Breast epithelium (tissue), 4 donors: ENCODE data around the gene ITPRIPL1. TPM values are rescaled to one million over a fixed set of nuclear protein-coding genes. Genes with fewer than 3 reads are reported as not detected.

ENCODE experiments used
- DNase-seq, 2 donors: peaks; one replicate each; pipeline ENCODE4 v3.0.0-alpha.2; 2019; ENCODE audit warnings: low spot score in 2 of 2
- H3K27ac ChIP-seq, 2 donors: fragments of 200-600 bp; sonication (generic) in 1 of 2; one replicate each; pipeline ENCODE4 v1.5.1; 2016 to 2019; ENCODE audit warnings: mild to moderate bottlenecking in 1 of 2
- H3K27me3 ChIP-seq, 2 donors: fragments of 200-600 bp; sonication (generic) in 1 of 2; one replicate each; pipeline versions ENCODE4 v1.5.1 to v1.6.0; 2017 to 2019; ENCODE audit warnings: control low read depth in 1 of 2, mild to moderate bottlenecking in 1 of 2
- H3K36me3 ChIP-seq: fragments of 200-600 bp; one replicate; pipeline ENCODE4 v1.5.1; 2019
- H3K4me1 ChIP-seq, 2 donors: fragments of 200-600 bp; sonication (generic); one replicate each; pipeline ENCODE4 v1.5.1; 2016 to 2019; ENCODE audit warnings: control low read depth in 1 of 2
- H3K4me3 ChIP-seq, 3 donors: fragments of 200-600 bp; sonication (generic); 1 replicate in 2 of 3; 2 replicates in 1 of 3; pipeline ENCODE4 v1.5.1; 2016 to 2019; ENCODE audit warnings: mild to moderate bottlenecking in 3 of 3, moderate library complexity in 2 of 3
- H3K9me3 ChIP-seq, 2 donors: fragments of 200-600 bp; sonication (generic) in 1 of 2; one replicate each; pipeline ENCODE4 v1.5.1; 2016 to 2019; ENCODE audit warnings: control low read depth in 1 of 2
- CTCF ChIP-seq, 3 donors: fragments of 450-650 bp; IDR thresholded peaks; one replicate each; pipeline ENCODE4 v1.5.1; 2016 to 2017; ENCODE audit warnings: antibody characterized with exemption in 3 of 3, mild to moderate bottlenecking in 3 of 3, moderate library complexity in 3 of 3
- POLR2A ChIP-seq: fragments of 450-650 bp; IDR thresholded peaks from one replicate; pipeline ENCODE4 v1.6.1; 2016; ENCODE audit warnings: antibody characterized with exemption, mild to moderate bottlenecking, moderate library complexity
- POLR2AphosphoS5 ChIP-seq, 3 donors: sonication (generic); formaldehyde crosslinking; IDR thresholded peaks; one replicate each; pipeline ENCODE4 v1.6.1; 2017; ENCODE audit warnings: antibody characterized with exemption in 3 of 3
- intact Hi-C: fragments of 100-400 bp; cut with DNase I; formaldehyde crosslinking; loops from one replicate; pipeline ENCODE4 v1.15.1; 2023; ENCODE audit warnings: low total_unique reads
- total RNA-seq, 3 donors: library from RNA; depleted of rRNA; stranded (reverse); fragments of >200 nt; gene quantifications; one replicate each; pipeline ENCODE4 v1.1.0, GENCODE V29; 2016

ITPRIPL1 gene
- total RNA-seq, 3 donors from 2014 or later: 0.64 to 11.1 (median 6.9) TPM

GRCh38 chr2:96306370-96306769, 18.7 kb upstream of the ITPRIPL1 start:
- Histone ChIP-seq H3K36me3 (no peaks in the 10 kb centered on the region), H3K27ac (peak overlapping the region; percentile 87 to 91), H3K27me3 (no peaks in the 10 kb centered on the region), H3K4me3 (peak overlapping the region in 2 of 3 donors; percentile 81 to 91), H3K4me1 (peaks cover 0 to 6% of the 10 kb centered on the region in 2 donors), H3K9me3 (no peaks in the 10 kb centered on the region)
- intact Hi-C loops: loop anchor here (10.0 kb wide), 1 partner anchor 98 kb away; no protein-coding TSS in a partner anchor
- TF ChIP-seq POLR2A: no peak
- no peak for DNase-seq

- intact Hi-C loops: loop anchor here (10.0 kb wide), 1 partner anchor 97 kb away; no protein-coding TSS in a partner anchor
- Histone ChIP-seq H3K9me3 (no peaks in the 10 kb centered on the region), H3K36me3 (no peaks in the 10 kb centered on the region), H3K27ac (no peak overlapping the region), H3K4me3 (no peak overlapping the region), H3K4me1 (peaks cover 0 to 6% of the 10 kb centered on the region in 2 donors), H3K27me3 (no peaks in the 10 kb centered on the region)
- TF ChIP-seq CTCF (IDR thresholded peaks at IDR 0.05): no peak
- DNase-seq: no peak
Observed at GRCh38 chr2:96308248-96308647, 16.9 kb upstream of the ITPRIPL1 start.

GRCh38 chr2:96315005-96315399, 10.1 kb upstream of the ITPRIPL1 start:
- Histone ChIP-seq H3K9me3 (no peaks in the 10 kb centered on the region), H3K4me1 (no peaks in the 10 kb centered on the region), H3K27me3 (no peaks in the 10 kb centered on the region), H3K36me3 (no peaks in the 10 kb centered on the region), H3K27ac (no peak overlapping the region), H3K4me3 (no peak overlapping the region)
- no peak for TF ChIP-seq CTCF (IDR thresholded peaks at IDR 0.05)
- no peak for TF ChIP-seq POLR2A
- no peak for TF ChIP-seq POLR2AphosphoS5 (IDR thresholded peaks at IDR 0.05)
- intact Hi-C loops: no loop called here
- DNase-seq: no peak

- H3K9me3 ChIP-seq: no peaks in the 10 kb centered on the region
- H3K4me1 ChIP-seq: no peaks in the 10 kb centered on the region
- DNase-seq: no peak
- H3K27me3 ChIP-seq: no peaks in the 10 kb centered on the region
- H3K27ac ChIP-seq: peak overlapping the region in 1 of 2 donors; percentile 14
- intact Hi-C loops: no loop called here
- no peak for TF ChIP-seq CTCF (IDR thresholded peaks at IDR 0.05)
- no peak for TF ChIP-seq POLR2AphosphoS5 (IDR thresholded peaks at IDR 0.05)
- TF ChIP-seq POLR2A: no peak
- no peak overlapping the region for H3K4me3 ChIP-seq
- no peaks in the 10 kb centered on the region for H3K36me3 ChIP-seq
Observed at GRCh38 chr2:96315400-96316071, 9.6 kb upstream of the ITPRIPL1 start.

GRCh38 chr2:96316999-96317398, 8.1 kb upstream of the ITPRIPL1 start:
- no peaks in the 10 kb centered on the region for H3K9me3 ChIP-seq
- intact Hi-C loops: no loop called here
- H3K4me3 ChIP-seq: no peak overlapping the region
- no peaks in the 10 kb centered on the region for H3K4me1 ChIP-seq
- H3K27ac ChIP-seq: no peak overlapping the region
- H3K36me3 ChIP-seq: no peaks in the 10 kb centered on the region
- TF ChIP-seq POLR2AphosphoS5 (IDR thresholded peaks at IDR 0.05) (no peak), CTCF (IDR thresholded peaks at IDR 0.05) (no peak), POLR2A (no peak)
- H3K27me3 ChIP-seq: no peaks in the 10 kb centered on the region
- no peak for DNase-seq
